Astrocyte (in vitro differentiated cells and primary cell): Measurements from ENCODE around the gene IFNG-AS1. TPM values are rescaled to one million over a fixed set of nuclear protein-coding genes. Genes with fewer than 3 reads are reported as not detected.

Experiments used
- DNase-seq: peaks from one replicate; pipeline ENCODE4 v3.0.0-alpha.2; 2010; ENCODE audit warnings: low read depth
- FAIRE-seq: peaks from 2 replicates; lab custom pipeline; 2011; peaks lifted over from hg19 to GRCh38; lab: Jason Lieb, UNC
- H2AFZ ChIP-seq: 2 replicates; pipeline ENCODE4 v1.6.0; 2012; ENCODE audit warnings: low read depth, low read length, inconsistent platforms
- H3K27ac ChIP-seq: 2 replicates; pipeline ENCODE4 v1.5.1; 2011; ENCODE audit warnings: low read depth, low read length, inconsistent platforms
- H3K27me3 ChIP-seq: 2 replicates; pipeline ENCODE4 v1.6.0; 2011; ENCODE audit warnings: low read length, inconsistent platforms; ENCODE audit not compliant: insufficient read depth
- H3K36me3 ChIP-seq: 2 replicates; pipeline ENCODE4 v1.5.1; 2011; ENCODE audit warnings: low read length, inconsistent platforms; ENCODE audit not compliant: insufficient read depth
- H3K4me1 ChIP-seq: 2 replicates; pipeline ENCODE4 v1.5.1; 2011; ENCODE audit warnings: low read length, inconsistent platforms; ENCODE audit not compliant: insufficient read depth
- H3K4me2 ChIP-seq: 2 replicates; pipeline ENCODE4 v1.6.0; 2012; ENCODE audit warnings: low read length, inconsistent platforms
- H3K4me3 ChIP-seq: 2 replicates; pipeline ENCODE4 v1.5.1; 2011; ENCODE audit warnings: low read depth, mild to moderate bottlenecking, low read length, inconsistent platforms; ENCODE audit not compliant: insufficient read depth
- H3K79me2 ChIP-seq: 2 replicates; pipeline ENCODE4 v1.6.0; 2012; ENCODE audit warnings: mild to moderate bottlenecking, low read length, inconsistent platforms; ENCODE audit not compliant: insufficient read depth
- H3K9ac ChIP-seq: 2 replicates; pipeline ENCODE4 v1.6.0; 2012; ENCODE audit warnings: mild to moderate bottlenecking, low read length, inconsistent platforms
- H3K9me3 ChIP-seq: 2 replicates; pipeline ENCODE4 v1.5.1; 2012; ENCODE audit warnings: low read depth, mild to moderate bottlenecking, low read length, inconsistent platforms; ENCODE audit not compliant: insufficient read depth
- H4K20me1 ChIP-seq: 2 replicates; pipeline ENCODE4 v1.6.0; 2012; ENCODE audit warnings: low read length, inconsistent platforms; ENCODE audit not compliant: insufficient read depth
- H3K27ac Mint-ChIP-seq: one replicate; pipeline ENCODE4 v1.8.0; 2021; ENCODE audit warnings: mild to moderate bottlenecking, mixed read lengths; ENCODE audit not compliant: unreplicated experiment
- H3K27me3 Mint-ChIP-seq: one replicate; pipeline ENCODE4 v1.8.0; 2021; ENCODE audit warnings: low read depth, mixed read lengths; ENCODE audit not compliant: unreplicated experiment
- H3K36me3 Mint-ChIP-seq: one replicate; pipeline ENCODE4 v1.8.0; 2021; ENCODE audit warnings: low read depth, mixed read lengths; ENCODE audit not compliant: unreplicated experiment
- H3K4me1 Mint-ChIP-seq: one replicate; pipeline ENCODE4 v1.8.0; 2021; ENCODE audit warnings: low read depth, mixed read lengths; ENCODE audit not compliant: unreplicated experiment
- H3K4me3 Mint-ChIP-seq: one replicate; pipeline ENCODE4 v1.8.0; 2021; ENCODE audit warnings: mild to moderate bottlenecking, moderate library complexity, mixed read lengths; ENCODE audit not compliant: unreplicated experiment
- H3K9me3 Mint-ChIP-seq: one replicate; pipeline ENCODE4 v1.8.0; 2021; ENCODE audit warnings: mild to moderate bottlenecking, mixed read lengths; ENCODE audit not compliant: unreplicated experiment
- EZH2 ChIP-seq: IDR thresholded peaks from 2 replicates; pipeline ENCODE4 v1.6.1; 2012; ENCODE audit warnings: mild to moderate bottlenecking, low read length, inconsistent platforms; ENCODE audit not compliant: insufficient read depth
- total RNA-seq: library from RNA; stranded (reverse); gene quantifications from 2 replicates; pipeline ENCODE4 v1.2.1, GENCODE V29; 2021
- TF ChIP-seq, protein P1 (sequence below): IDR thresholded peaks from 2 replicates; pipeline ENCODE4 v1.5.1; 2011; ENCODE audit warnings: low read depth, mild to moderate bottlenecking, inconsistent platforms, low read length, moderate library complexity; ENCODE audit not compliant: insufficient read depth

IFNG-AS1 gene
- total RNA-seq, 1 donor from 2014 or later: not detected

DNA sequence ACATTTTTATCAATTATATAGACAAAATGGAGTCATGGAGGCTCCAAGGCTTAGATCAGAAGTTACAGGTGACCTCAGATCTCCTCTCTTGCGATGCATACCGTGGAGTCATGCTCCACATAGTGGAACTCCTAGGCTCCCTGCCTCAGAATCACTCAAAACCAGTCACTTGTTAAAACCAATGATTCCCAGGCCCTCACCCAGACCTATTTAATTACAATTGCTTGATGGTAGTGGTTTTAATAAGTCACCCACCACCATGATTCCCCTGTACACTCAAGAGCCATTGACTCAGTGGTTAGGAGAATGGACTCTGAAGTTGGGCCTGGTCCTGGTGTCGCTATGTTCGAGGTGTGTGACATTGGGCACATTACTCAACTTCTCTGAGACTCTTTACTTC lies 26.9 kb downstream of the IFNG-AS1 start:
- Histone ChIP-seq H2AFZ (no peak overlapping the region), H3K4me2 (no peak overlapping the region), H3K27me3 (no peaks in the 10 kb centered on the region), H4K20me1 (no peaks in the 10 kb centered on the region), H3K79me2 (no peaks in the 10 kb centered on the region), H3K4me3 (no peak overlapping the region), H3K4me1 (no peaks in the 10 kb centered on the region), H3K9ac (no peak overlapping the region), H3K36me3 (no peaks in the 10 kb centered on the region), H3K9me3 (no peaks in the 10 kb centered on the region), H3K27ac (no peak overlapping the region)
- Mint-ChIP-seq H3K27ac (no peak overlapping the region), H3K36me3 (no peaks in the 10 kb centered on the region), H3K4me3 (no peak overlapping the region), H3K4me1 (peaks cover 14% of the 10 kb centered on the region), H3K9me3 (peaks cover 3% of the 10 kb centered on the region), H3K27me3 (no peaks in the 10 kb centered on the region)
- FAIRE-seq (no peak), DNase-seq (no peak)
- TF ChIP-seq EZH2: no peak
- TF ChIP-seq, protein P1, sequence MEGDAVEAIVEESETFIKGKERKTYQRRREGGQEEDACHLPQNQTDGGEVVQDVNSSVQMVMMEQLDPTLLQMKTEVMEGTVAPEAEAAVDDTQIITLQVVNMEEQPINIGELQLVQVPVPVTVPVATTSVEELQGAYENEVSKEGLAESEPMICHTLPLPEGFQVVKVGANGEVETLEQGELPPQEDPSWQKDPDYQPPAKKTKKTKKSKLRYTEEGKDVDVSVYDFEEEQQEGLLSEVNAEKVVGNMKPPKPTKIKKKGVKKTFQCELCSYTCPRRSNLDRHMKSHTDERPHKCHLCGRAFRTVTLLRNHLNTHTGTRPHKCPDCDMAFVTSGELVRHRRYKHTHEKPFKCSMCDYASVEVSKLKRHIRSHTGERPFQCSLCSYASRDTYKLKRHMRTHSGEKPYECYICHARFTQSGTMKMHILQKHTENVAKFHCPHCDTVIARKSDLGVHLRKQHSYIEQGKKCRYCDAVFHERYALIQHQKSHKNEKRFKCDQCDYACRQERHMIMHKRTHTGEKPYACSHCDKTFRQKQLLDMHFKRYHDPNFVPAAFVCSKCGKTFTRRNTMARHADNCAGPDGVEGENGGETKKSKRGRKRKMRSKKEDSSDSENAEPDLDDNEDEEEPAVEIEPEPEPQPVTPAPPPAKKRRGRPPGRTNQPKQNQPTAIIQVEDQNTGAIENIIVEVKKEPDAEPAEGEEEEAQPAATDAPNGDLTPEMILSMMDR: no peak

DNA sequence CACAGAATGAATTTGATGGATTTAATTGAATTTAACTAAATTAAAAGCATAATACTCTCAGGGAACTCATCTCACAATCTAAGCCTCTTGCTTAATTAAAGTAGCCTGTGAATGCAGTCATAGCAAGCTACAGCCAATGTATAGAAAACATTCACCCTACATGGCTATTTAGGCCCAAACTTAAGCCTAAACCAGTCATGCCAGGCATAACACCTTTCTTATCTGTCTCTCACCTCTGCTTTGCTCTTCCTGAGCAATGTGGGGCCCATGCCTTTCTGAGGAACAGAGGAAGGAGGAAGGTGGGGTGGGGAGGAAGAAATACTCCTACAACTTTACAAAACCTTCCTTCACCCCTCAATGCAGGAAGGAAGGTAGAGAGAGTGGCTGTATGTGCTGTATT lies 29.1 kb downstream of the IFNG-AS1 start:
- Histone ChIP-seq H3K36me3 (no peaks in the 10 kb centered on the region), H4K20me1 (no peaks in the 10 kb centered on the region), H3K4me3 (no peak overlapping the region), H2AFZ (no peak overlapping the region), H3K9me3 (no peaks in the 10 kb centered on the region), H3K27me3 (no peaks in the 10 kb centered on the region), H3K9ac (no peak overlapping the region), H3K4me2 (no peak overlapping the region), H3K79me2 (no peaks in the 10 kb centered on the region), H3K27ac (no peak overlapping the region), H3K4me1 (no peaks in the 10 kb centered on the region)
- TF ChIP-seq, protein P1: no peak
- no peak for TF ChIP-seq EZH2
- no peak for DNase-seq
- no peaks in the 10 kb centered on the region for H3K4me1 Mint-ChIP-seq
- H3K27ac Mint-ChIP-seq: no peak overlapping the region
- H3K9me3 Mint-ChIP-seq: peaks cover 3% of the 10 kb centered on the region
- no peak for FAIRE-seq
- H3K27me3 Mint-ChIP-seq: peaks cover under 1% of the 10 kb centered on the region
- no peaks in the 10 kb centered on the region for H3K36me3 Mint-ChIP-seq
- H3K4me3 Mint-ChIP-seq: no peak overlapping the region

DNA sequence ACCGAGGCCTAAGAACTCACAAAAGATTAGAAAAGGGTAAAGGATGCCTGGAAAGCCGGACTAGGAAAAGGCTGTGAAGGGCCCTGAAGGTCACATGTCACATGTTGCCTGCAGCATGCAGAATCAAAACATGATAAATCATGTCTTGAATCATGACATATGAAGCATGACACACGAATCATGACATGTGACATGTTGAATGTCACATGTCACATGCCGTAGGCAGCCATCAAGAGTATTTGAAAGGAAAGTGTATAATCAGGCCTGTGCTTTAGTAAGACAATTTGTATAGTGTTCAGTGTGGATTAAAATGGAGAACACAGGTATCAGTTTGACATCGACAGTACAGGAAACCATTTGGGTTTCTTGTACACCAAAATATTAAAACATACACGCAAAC lies 30.8 kb downstream of the IFNG-AS1 start:
- Mint-ChIP-seq H3K27ac (no peak overlapping the region), H3K36me3 (no peaks in the 10 kb centered on the region), H3K4me1 (no peaks in the 10 kb centered on the region), H3K27me3 (peaks cover 8% of the 10 kb centered on the region), H3K4me3 (no peak overlapping the region), H3K9me3 (peaks cover 3% of the 10 kb centered on the region)
- Histone ChIP-seq H3K9me3 (no peaks in the 10 kb centered on the region), H3K36me3 (no peaks in the 10 kb centered on the region), H3K4me1 (no peaks in the 10 kb centered on the region), H3K27ac (no peak overlapping the region), H3K27me3 (no peaks in the 10 kb centered on the region), H3K4me3 (no peak overlapping the region), H3K4me2 (no peak overlapping the region), H2AFZ (no peak overlapping the region), H3K9ac (no peak overlapping the region), H3K79me2 (no peaks in the 10 kb centered on the region), H4K20me1 (no peaks in the 10 kb centered on the region)
- DNase-seq: no peak
- FAIRE-seq: no peak
- TF ChIP-seq, protein P1: no peak
- TF ChIP-seq EZH2: no peak
